Mesendoderm (in vitro differentiated cells): Measurements from ENCODE around the gene LYRM4.
A peak's percentile ranks its signal among the peaks of the same experiment; 100 is the strongest.

ENCODE experiments used
- DNase-seq: peaks from one replicate; pipeline ENCODE4 v3.0.0; 2013
- H2AK5ac ChIP-seq: 2 replicates; pipeline ENCODE4 v1.6.1; 2013; ENCODE audit warnings: low read length, inconsistent platforms
- H2BK120ac ChIP-seq: 2 replicates; pipeline ENCODE4 v1.6.1; 2013; ENCODE audit warnings: low read depth, mild to moderate bottlenecking, low read length, moderate library complexity, mixed read lengths
- H2BK15ac ChIP-seq: replicated peaks from 2 replicates; pipeline ENCODE4 v1.6.1; 2013; ENCODE audit warnings: low read depth, mild to moderate bottlenecking, moderate library complexity
- H2BK5ac ChIP-seq: 2 replicates; pipeline ENCODE4 v1.6.1; 2013; ENCODE audit warnings: low read length, inconsistent platforms
- H3K18ac ChIP-seq: 2 replicates; pipeline ENCODE4 v1.6.1; 2013; ENCODE audit warnings: mild to moderate bottlenecking, low read length, mixed read lengths
- H3K23ac ChIP-seq: one replicate; pipeline ENCODE4 v1.6.1; 2013; ENCODE audit warnings: low read length
- H3K27ac ChIP-seq: 2 replicates; pipeline ENCODE4 v1.5.1; 2013; ENCODE audit warnings: low read depth, mild to moderate bottlenecking, inconsistent platforms, low read length, moderate library complexity
- H3K27me3 ChIP-seq: 2 replicates; pipeline ENCODE4 v1.6.1; 2013; ENCODE audit warnings: low read length, control low read depth, mild to moderate bottlenecking, inconsistent platforms; ENCODE audit not compliant: insufficient read depth, poor library complexity
- H3K36me3 ChIP-seq: 2 replicates; pipeline ENCODE4 v1.6.1; 2013; ENCODE audit warnings: low read length, inconsistent platforms; ENCODE audit not compliant: control insufficient read depth, insufficient read depth
- H3K4ac ChIP-seq: one replicate; pipeline ENCODE4 v1.6.1; 2013; ENCODE audit warnings: low read depth, mild to moderate bottlenecking, low read length, moderate library complexity
- H3K4me1 ChIP-seq: 2 replicates; pipeline ENCODE4 v1.6.1; 2013; ENCODE audit warnings: low read depth, low read length, inconsistent platforms; ENCODE audit not compliant: control insufficient read depth
- H3K4me2 ChIP-seq: 2 replicates; pipeline ENCODE4 v1.6.1; 2013; ENCODE audit warnings: low read length
- H3K4me3 ChIP-seq: 2 replicates; pipeline ENCODE4 v1.5.1; 2013; ENCODE audit warnings: mild to moderate bottlenecking, low read length
- H3K56ac ChIP-seq: one replicate; pipeline ENCODE4 v1.6.1; 2013; ENCODE audit warnings: low read length
- H3K79me1 ChIP-seq: 2 replicates; pipeline ENCODE4 v1.6.1; 2013; ENCODE audit warnings: low read length, inconsistent platforms
- H3K79me2 ChIP-seq: 2 replicates; pipeline ENCODE4 v1.6.1; 2013; ENCODE audit warnings: mild to moderate bottlenecking, low read length; ENCODE audit not compliant: control insufficient read depth, insufficient read depth
- H3K9ac ChIP-seq: 2 replicates; pipeline ENCODE4 v1.6.1; 2013; ENCODE audit warnings: low read length, inconsistent platforms
- H4K5ac ChIP-seq: one replicate; pipeline ENCODE4 v1.6.1; 2013; ENCODE audit warnings: low read length
- H4K8ac ChIP-seq: one replicate; pipeline ENCODE4 v1.6.1; 2013; ENCODE audit warnings: low read depth, mild to moderate bottlenecking, control low read depth, low read length, moderate library complexity
- WGBS: extraction: QIAGEN DNeasy Blood & Tissue Kit; methylation state at CpG from one replicate; pipeline ENCODE4 v1.1.7; 2013; ENCODE audit warnings: low lambda C conversion rate, missing lambda C conversion rate; ENCODE audit not compliant: insufficient coverage; ENCODE audit errors: extremely low coverage; 5-methylcytosine and 5-hydroxymethylcytosine counted together

LYRM4 gene

DNA sequence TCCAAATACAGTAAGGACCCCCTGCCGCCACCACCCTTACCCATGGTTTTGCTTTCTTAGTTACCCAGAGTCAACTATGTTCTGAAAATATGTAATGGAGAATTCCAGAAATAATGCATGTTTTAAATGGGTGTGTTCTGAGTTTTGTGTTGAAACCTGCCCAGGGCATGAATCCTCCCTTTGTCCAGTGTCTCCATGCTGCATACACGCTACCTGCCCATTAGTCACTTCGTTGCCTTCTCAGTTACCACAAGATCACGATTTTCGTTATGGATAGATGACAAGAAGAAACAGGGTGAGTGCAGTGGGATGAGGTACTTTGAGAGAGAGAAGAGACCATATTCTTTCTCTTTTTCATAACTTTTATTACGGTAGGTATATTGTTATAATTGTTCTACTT, 11.2 kb upstream of the LYRM4 start:
- Histone ChIP-seq H3K4me3 (no peak overlapping the region), H2BK15ac (no peak overlapping the region), H3K4me1 (no peaks in the 10 kb centered on the region), H2BK120ac (no peak overlapping the region), H3K27me3 (no peaks in the 10 kb centered on the region), H3K56ac (no peak overlapping the region), H3K79me2 (no peaks in the 10 kb centered on the region), H4K8ac (no peak overlapping the region), H2BK5ac (no peak overlapping the region), H3K4ac (no peak overlapping the region), H3K79me1 (peaks cover 3% of the 10 kb centered on the region), H2AK5ac (no peak overlapping the region), H3K9ac (no peak overlapping the region), H4K5ac (no peak overlapping the region), H3K18ac (no peak overlapping the region), H3K4me2 (no peak overlapping the region), H3K23ac (no peak overlapping the region), H3K36me3 (no peaks in the 10 kb centered on the region), H3K27ac (no peak overlapping the region)
- no peak for DNase-seq
- no CpG with 5 or more reads among the region's 6 CpGs for WGBS

DNA sequence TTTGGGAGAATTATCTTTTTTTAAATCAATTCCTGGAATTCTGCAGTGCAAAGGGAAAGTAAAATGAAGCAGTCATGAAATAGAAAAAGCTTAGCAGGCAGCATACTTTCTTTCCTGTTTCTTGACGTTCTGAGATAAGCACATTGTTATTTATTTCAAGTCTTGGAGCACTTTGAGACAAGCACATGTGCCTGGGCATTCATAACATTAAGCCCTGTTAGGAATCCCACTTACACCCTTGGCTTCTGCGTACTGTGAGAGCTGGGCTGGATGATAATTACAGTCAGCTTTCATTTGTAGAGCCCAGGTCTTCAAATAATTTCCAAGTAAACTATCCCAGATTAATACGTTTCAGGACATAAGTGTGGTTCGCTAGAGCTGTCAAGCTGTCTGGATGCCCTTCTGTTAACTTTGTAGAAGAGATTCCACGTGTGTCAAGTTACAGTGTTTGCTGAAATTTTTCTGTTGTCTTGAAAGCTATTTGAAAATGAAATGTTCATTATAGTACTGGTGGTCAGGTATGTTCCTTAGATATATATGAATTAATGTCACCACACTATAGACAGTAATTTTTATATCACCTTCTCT, 9.4 kb upstream of the LYRM4 start:
- H3K36me3 ChIP-seq, result no peaks in the 10 kb centered on the region
- H3K4ac ChIP-seq, result no peak overlapping the region
- no peak overlapping the region for H4K8ac ChIP-seq
- H3K9ac ChIP-seq, result no peak overlapping the region
- no peak overlapping the region for H3K4me3 ChIP-seq
- H3K56ac ChIP-seq, result no peak overlapping the region
- H3K79me1 ChIP-seq, result peaks cover 1% of the 10 kb centered on the region
- no peaks in the 10 kb centered on the region for H3K27me3 ChIP-seq
- H3K79me2 ChIP-seq, result no peaks in the 10 kb centered on the region
- H3K4me2 ChIP-seq, result no peak overlapping the region
- H3K4me1 ChIP-seq, result no peaks in the 10 kb centered on the region
- H2BK120ac ChIP-seq, result no peak overlapping the region
- H4K5ac ChIP-seq, result no peak overlapping the region
- H3K18ac ChIP-seq, result no peak overlapping the region
- DNase-seq, result no peak
- H2BK15ac ChIP-seq, result no peak overlapping the region
- no peak overlapping the region for H2AK5ac ChIP-seq
- no peak overlapping the region for H2BK5ac ChIP-seq
- H3K23ac ChIP-seq, result no peak overlapping the region
- no peak overlapping the region for H3K27ac ChIP-seq
- WGBS, result no CpG with 5 or more reads among the region's 5 CpGs

DNA sequence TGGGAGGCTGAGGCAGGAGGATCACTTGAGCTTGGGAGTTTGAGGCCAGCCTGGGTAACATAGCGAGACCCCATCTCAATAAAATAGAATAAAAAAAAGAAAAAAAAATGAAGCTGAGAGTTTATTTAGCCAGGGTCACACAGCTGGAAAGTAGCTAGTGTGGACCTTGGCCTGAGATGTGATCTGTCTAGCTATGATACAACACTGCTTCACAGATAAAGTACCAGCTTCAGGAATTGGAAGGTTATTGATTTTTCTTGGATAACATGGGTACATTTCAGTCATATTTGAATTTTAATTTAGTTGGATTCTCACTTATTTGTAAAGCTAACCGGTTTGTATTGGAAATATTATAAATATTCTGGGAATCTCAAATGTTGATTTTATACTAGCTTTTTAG, 5.7 kb upstream of the LYRM4 start:
- WGBS, result no CpG with 5 or more reads among the region's 2 CpGs
- no peak overlapping the region for H4K8ac ChIP-seq
- H3K79me2 ChIP-seq, result peaks cover 2% of the 10 kb centered on the region
- H2BK15ac ChIP-seq, result no peak overlapping the region
- no peak overlapping the region for H3K27ac ChIP-seq
- no peak overlapping the region for H4K5ac ChIP-seq
- DNase-seq, result no peak
- no peak overlapping the region for H2BK5ac ChIP-seq
- no peak overlapping the region for H3K4ac ChIP-seq
- H3K79me1 ChIP-seq, result peaks cover 1% of the 10 kb centered on the region
- no peak overlapping the region for H3K4me2 ChIP-seq
- H2AK5ac ChIP-seq, result no peak overlapping the region
- no peak overlapping the region for H2BK120ac ChIP-seq
- H3K23ac ChIP-seq, result no peak overlapping the region
- H3K36me3 ChIP-seq, result no peaks in the 10 kb centered on the region
- no peak overlapping the region for H3K9ac ChIP-seq
- no peak overlapping the region for H3K56ac ChIP-seq
- no peaks in the 10 kb centered on the region for H3K27me3 ChIP-seq
- H3K4me1 ChIP-seq, result no peaks in the 10 kb centered on the region
- no peak overlapping the region for H3K4me3 ChIP-seq
- H3K18ac ChIP-seq, result no peak overlapping the region

DNA sequence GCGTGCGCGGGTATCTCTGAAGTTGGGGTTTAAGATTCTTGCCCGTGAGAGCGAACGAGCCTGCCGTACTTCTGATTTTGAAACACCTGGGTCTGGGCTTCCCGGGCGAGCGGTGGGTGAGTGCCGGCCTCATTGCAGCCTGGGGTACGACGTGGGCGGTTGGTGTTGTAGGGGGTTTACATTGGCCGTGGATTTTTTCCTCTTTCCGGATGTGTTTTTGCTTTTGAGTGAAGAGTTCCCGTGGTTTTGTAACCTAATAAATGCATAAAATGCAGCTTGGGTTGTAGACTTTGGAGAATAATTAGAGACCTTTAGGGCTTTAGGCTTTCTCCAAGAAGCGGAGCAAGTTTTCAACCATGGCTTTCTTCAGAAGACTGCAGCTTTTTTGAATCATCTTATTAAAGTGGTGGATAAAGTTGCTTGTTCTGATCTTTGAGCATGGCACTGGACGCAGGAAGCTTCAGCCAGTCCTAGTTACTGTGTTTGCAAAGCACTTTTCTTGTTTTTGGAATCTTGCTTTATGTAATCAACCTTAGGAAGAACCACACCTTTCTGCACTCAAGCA, 877 bp upstream of the LYRM4 start:
- WGBS, result no CpG with 5 or more reads among the region's 19 CpGs
- H3K27me3 ChIP-seq, result no peaks in the 10 kb centered on the region
- no peak overlapping the region for H2AK5ac ChIP-seq
- no peak overlapping the region for H2BK15ac ChIP-seq
- no peak overlapping the region for H2BK5ac ChIP-seq
- no peaks in the 10 kb centered on the region for H3K36me3 ChIP-seq
- H3K4me1 ChIP-seq, result no peaks in the 10 kb centered on the region
- H3K79me2 ChIP-seq, result peaks cover 18% of the 10 kb centered on the region
- H3K18ac ChIP-seq, result no peak overlapping the region
- peak overlapping the region; percentile 86 for H4K5ac ChIP-seq
- H3K79me1 ChIP-seq, result peaks cover 17% of the 10 kb centered on the region
- H3K23ac ChIP-seq, result no peak overlapping the region
- peak overlapping the region; percentile 78 for H3K9ac ChIP-seq
- no peak overlapping the region for H2BK120ac ChIP-seq
- H3K56ac ChIP-seq, result peak overlapping the region; percentile 88
- H3K27ac ChIP-seq, result no peak overlapping the region
- peak overlapping the region; percentile 82 for H3K4me2 ChIP-seq
- H4K8ac ChIP-seq, result no peak overlapping the region
- DNase-seq, result no peak
- peak overlapping the region; percentile 55 for H3K4me3 ChIP-seq
- no peak overlapping the region for H3K4ac ChIP-seq

DNA sequence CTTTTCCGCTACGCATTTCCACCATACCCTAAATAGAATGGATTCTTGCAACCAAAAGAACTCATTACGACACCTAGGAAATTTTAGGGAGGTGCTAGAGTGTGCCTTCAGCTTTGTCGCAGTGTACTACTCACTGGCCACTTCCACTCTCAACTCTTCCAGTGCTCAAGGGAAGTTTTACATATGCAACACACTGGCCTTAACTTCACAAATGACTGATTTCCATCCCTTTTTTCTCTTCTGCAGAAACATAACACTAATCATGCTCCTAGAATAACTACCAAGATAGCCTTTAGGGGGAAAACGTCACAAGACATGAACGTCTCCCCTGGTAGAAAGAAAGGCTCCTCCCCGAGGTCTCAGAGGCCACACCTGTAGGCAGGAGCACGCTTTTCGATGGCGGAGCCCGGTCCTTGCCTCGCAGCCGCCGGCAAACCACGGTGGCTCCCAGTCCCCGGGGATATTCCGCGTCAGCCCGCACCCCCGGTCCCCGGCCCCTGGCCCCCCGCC, 584 bp downstream of the LYRM4 start:
- H2BK5ac ChIP-seq, result no peak overlapping the region
- H3K4me2 ChIP-seq, result peak overlapping the region; percentile 77
- no peak overlapping the region for H3K27ac ChIP-seq
- H2BK15ac ChIP-seq, result no peak overlapping the region
- peak overlapping the region; percentile 59 for H4K5ac ChIP-seq
- H3K9ac ChIP-seq, result peak overlapping the region; percentile 76
- H3K56ac ChIP-seq, result peak overlapping the region; percentile 84
- H3K79me2 ChIP-seq, result peaks cover 18% of the 10 kb centered on the region
- peaks cover 17% of the 10 kb centered on the region for H3K79me1 ChIP-seq
- peak; percentile 81 for DNase-seq
- H4K8ac ChIP-seq, result peak overlapping the region; percentile 90
- no peak overlapping the region for H2AK5ac ChIP-seq
- peak overlapping the region; percentile 92 for H3K4ac ChIP-seq
- H3K36me3 ChIP-seq, result no peaks in the 10 kb centered on the region
- WGBS, result no CpG with 5 or more reads among the region's 22 CpGs
- no peaks in the 10 kb centered on the region for H3K4me1 ChIP-seq
- H3K23ac ChIP-seq, result no peak overlapping the region
- no peaks in the 10 kb centered on the region for H3K27me3 ChIP-seq
- H3K18ac ChIP-seq, result peak overlapping the region; percentile 88
- H3K4me3 ChIP-seq, result peak overlapping the region; percentile 81
- no peak overlapping the region for H2BK120ac ChIP-seq

DNA sequence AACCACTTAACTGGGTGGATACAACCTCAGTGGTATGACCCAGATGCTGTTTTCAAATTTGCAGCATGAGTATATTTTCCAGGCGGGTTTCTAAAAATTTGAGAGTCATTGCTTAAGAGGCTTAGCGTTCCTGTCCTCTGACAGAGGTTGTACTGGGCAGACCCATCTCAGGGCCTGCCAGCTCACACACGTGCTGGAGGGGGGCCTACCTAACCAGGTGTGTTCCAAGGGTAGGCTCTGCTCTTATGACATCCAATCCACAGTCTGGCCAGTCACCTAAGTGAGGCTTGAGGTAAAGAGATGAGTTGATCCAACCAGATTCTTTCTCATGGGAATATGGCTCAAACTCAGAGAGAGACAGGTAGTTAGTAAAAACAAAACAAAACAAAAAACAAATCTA, 1.3 kb downstream of the LYRM4 start:
- H3K18ac ChIP-seq, result no peak overlapping the region
- no peak overlapping the region for H2BK15ac ChIP-seq
- no peak overlapping the region for H3K23ac ChIP-seq
- no peaks in the 10 kb centered on the region for H3K36me3 ChIP-seq
- no peak overlapping the region for H3K4ac ChIP-seq
- peaks cover 19% of the 10 kb centered on the region for H3K79me1 ChIP-seq
- no peak overlapping the region for H4K8ac ChIP-seq
- H3K79me2 ChIP-seq, result peaks cover 18% of the 10 kb centered on the region
- H3K27me3 ChIP-seq, result no peaks in the 10 kb centered on the region
- no peak for DNase-seq
- no peak overlapping the region for H2BK120ac ChIP-seq
- no peak overlapping the region for H3K27ac ChIP-seq
- WGBS, result no CpG with 5 or more reads among the region's 3 CpGs
- H3K9ac ChIP-seq, result peak overlapping the region; percentile 14
- no peak overlapping the region for H4K5ac ChIP-seq
- no peak overlapping the region for H3K4me2 ChIP-seq
- no peaks in the 10 kb centered on the region for H3K4me1 ChIP-seq
- H2BK5ac ChIP-seq, result no peak overlapping the region
- no peak overlapping the region for H3K56ac ChIP-seq
- no peak overlapping the region for H2AK5ac ChIP-seq
- no peak overlapping the region for H3K4me3 ChIP-seq
